ENCODE data around the gene AFAP1. TPM values are rescaled to one million over a fixed set of nuclear protein-coding genes. Genes with fewer than 3 reads are reported as not detected.

The AFAP1 gene
- total and polyA plus RNA-seq, 2 donors (not counting 1 experiment from before 2014, with no cell fraction given), result 0.03 to 0.44 TPM

DNA sequence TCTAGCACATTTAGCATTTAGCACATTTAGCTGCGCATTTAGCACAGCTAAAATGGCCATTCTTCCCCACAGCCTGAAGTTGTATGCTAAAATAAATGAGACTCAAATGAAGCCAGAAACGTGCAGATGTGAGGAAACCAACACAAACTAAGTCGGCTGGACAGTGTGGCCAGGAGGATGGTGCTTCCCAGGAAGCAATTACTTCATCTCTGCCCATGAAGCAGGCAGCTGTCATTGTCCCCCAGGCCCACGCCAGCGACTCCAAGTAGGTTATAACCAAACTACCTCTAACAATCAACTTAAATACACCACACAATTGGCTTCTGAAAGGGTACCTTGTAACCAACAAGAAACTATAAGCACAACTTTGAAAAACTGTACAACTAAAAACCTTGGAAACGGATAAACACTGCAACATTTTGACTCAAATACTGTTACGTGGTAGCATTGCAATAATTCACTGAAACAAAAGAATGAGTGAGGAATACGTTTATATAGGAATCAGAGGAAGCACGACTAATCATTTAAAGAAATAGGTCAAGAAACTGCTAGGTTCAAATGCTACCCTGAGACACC lies 39.2 kb downstream of the AFAP1 start:
- no peaks in the 10 kb centered on the region for H3K79me2 ChIP-seq (ENCODE audit: control insufficient read depth, insufficient read depth, low read length)
- no peak overlapping the region for H3K27ac ChIP-seq (ENCODE audit: low read length in 2 of 2)

DNA sequence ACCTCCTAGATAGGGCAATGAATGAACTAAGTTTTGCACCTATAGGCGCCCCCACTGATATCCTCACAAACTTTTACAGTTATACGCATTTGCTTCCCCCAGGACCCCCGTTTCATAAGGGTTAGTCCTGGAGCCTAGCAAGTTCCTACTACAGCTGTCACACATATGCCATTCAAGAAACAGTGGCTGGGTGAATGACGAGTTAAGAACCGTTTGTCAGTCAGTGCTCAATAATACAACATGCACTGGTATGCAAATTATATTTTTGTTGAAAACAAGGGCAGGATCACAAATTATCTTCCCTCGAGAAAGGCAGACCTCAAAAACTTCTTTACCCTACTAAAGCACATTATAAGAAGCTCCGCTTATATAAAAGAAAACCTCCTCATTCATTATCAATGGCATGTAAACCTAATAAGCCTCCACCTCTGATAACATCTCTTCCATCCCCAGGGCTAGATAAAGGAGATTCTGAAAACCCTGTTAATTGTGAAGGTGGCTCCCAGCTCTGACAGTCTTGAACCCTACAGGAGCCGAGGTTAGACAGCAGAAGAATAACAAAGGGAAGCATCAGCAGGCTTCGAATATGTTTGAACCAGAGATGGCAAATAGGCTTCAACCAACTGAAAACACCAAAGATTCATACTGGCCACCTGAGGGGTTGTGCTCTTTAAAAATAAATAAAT lies 40.3 kb downstream of the AFAP1 start:
- Histone ChIP-seq H3K79me2 (ENCODE audit: control insufficient read depth, insufficient read depth, low read length) (no peaks in the 10 kb centered on the region), H3K4me3 (ENCODE audit: control extremely low read depth in 1 of 5, extremely low read depth in 1 of 5, insufficient read depth in 1 of 5, low read depth in 2 of 5, low read length in 4 of 5) (no peak overlapping the region), H3K4me2 (replicated peaks; ENCODE audit: low read depth, low read length, poor library complexity, severe bottlenecking) (no peak overlapping the region), H3K27me3 (replicated peaks in 1 of 4; ENCODE audit: control extremely low read depth in 1 of 4, control insufficient read depth in 3 of 4, insufficient read depth in 4 of 4, low read length in 3 of 4) (peaks cover 0 to 4% (median 0%) of the 10 kb centered on the region in 4 experiments), H3K9me3 (ENCODE audit: control extremely low read depth in 1 of 3, control insufficient read depth in 2 of 3, insufficient read depth in 1 of 3, low read length in 2 of 3) (no peaks in the 10 kb centered on the region), H2AFZ (ENCODE audit: insufficient read depth, low read depth, low read length, poor library complexity, severe bottlenecking) (no peak overlapping the region), H4K20me1 (ENCODE audit: control insufficient read depth, insufficient read depth, low read length, poor library complexity, severe bottlenecking) (no peaks in the 10 kb centered on the region), H3K4me1 (ENCODE audit: control insufficient read depth in 2 of 2, insufficient read depth in 2 of 2, low read length in 2 of 2) (no peaks in the 10 kb centered on the region), H3K27ac (ENCODE audit: low read length in 2 of 2) (no peak overlapping the region), H3K36me3 (replicated peaks in 1 of 2; ENCODE audit: control extremely low read depth in 1 of 2, control insufficient read depth in 1 of 2, extremely low read depth in 1 of 2, insufficient read depth in 2 of 2, low read length in 1 of 2) (no peaks in the 10 kb centered on the region), H3K9ac (ENCODE audit: low read length) (no peak overlapping the region)
- POLR2A ChIA-PET, result no interaction called here
- intact Hi-C loops (cut with micrococcal nuclease), result no loop called here
- no peak overlapping the region for H3K4me3 Mint-ChIP-seq
- CTCF ChIA-PET, result no interaction called here
- H3K4me1 Mint-ChIP-seq, result no peaks in the 10 kb centered on the region
- H3K27me3 Mint-ChIP-seq, result peaks cover 21% of the 10 kb centered on the region
- TF ChIP-seq, protein P1, sequence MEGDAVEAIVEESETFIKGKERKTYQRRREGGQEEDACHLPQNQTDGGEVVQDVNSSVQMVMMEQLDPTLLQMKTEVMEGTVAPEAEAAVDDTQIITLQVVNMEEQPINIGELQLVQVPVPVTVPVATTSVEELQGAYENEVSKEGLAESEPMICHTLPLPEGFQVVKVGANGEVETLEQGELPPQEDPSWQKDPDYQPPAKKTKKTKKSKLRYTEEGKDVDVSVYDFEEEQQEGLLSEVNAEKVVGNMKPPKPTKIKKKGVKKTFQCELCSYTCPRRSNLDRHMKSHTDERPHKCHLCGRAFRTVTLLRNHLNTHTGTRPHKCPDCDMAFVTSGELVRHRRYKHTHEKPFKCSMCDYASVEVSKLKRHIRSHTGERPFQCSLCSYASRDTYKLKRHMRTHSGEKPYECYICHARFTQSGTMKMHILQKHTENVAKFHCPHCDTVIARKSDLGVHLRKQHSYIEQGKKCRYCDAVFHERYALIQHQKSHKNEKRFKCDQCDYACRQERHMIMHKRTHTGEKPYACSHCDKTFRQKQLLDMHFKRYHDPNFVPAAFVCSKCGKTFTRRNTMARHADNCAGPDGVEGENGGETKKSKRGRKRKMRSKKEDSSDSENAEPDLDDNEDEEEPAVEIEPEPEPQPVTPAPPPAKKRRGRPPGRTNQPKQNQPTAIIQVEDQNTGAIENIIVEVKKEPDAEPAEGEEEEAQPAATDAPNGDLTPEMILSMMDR (IDR thresholded peaks at IDR 0.05), result no peak
- no peak for TF ChIP-seq EZH2 (IDR thresholded peaks at IDR 0.05; ENCODE audit: borderline replicate concordance, insufficient read depth, low read depth, low read length, poor library complexity, severe bottlenecking)
- ATAC-seq (ENCODE audit: low read depth) (no peak), DNase-seq (no peak)
- no peaks in the 10 kb centered on the region for H3K9me3 Mint-ChIP-seq (ENCODE audit: insufficient read depth)
- WGBS (ENCODE audit: insufficient coverage), result 40% methylated on average over 2 of the region's 9 CpGs
- H3K27ac Mint-ChIP-seq, result no peak overlapping the region

More for the DNA sequence above, 39.2 kb downstream of the AFAP1 start:
- peaks cover 0 to 4% (median 0%) of the 10 kb centered on the region in 4 experiments for H3K27me3 ChIP-seq (replicated peaks in 1 of 4; ENCODE audit: control extremely low read depth in 1 of 4, control insufficient read depth in 3 of 4, insufficient read depth in 4 of 4, low read length in 3 of 4)
- no peak overlapping the region for H3K4me3 ChIP-seq (ENCODE audit: control extremely low read depth in 1 of 5, extremely low read depth in 1 of 5, insufficient read depth in 1 of 5, low read depth in 2 of 5, low read length in 4 of 5)
- no peak for TF ChIP-seq EZH2 (IDR thresholded peaks at IDR 0.05; ENCODE audit: borderline replicate concordance, insufficient read depth, low read depth, low read length, poor library complexity, severe bottlenecking)
- TF ChIP-seq, protein P1 (IDR thresholded peaks at IDR 0.05), result no peak
- H3K4me1 ChIP-seq (ENCODE audit: control insufficient read depth in 2 of 2, insufficient read depth in 2 of 2, low read length in 2 of 2), result no peaks in the 10 kb centered on the region
- H3K4me1 Mint-ChIP-seq, result no peaks in the 10 kb centered on the region
- no peaks in the 10 kb centered on the region for H3K9me3 ChIP-seq (ENCODE audit: control extremely low read depth in 1 of 3, control insufficient read depth in 2 of 3, insufficient read depth in 1 of 3, low read length in 2 of 3)
- POLR2A ChIA-PET, result no interaction called here
- no peak overlapping the region for H3K9ac ChIP-seq (ENCODE audit: low read length)
- H3K27ac Mint-ChIP-seq, result no peak overlapping the region
- no peak overlapping the region for H2AFZ ChIP-seq (ENCODE audit: insufficient read depth, low read depth, low read length, poor library complexity, severe bottlenecking)
- 67% methylated on average over 7 of the region's 9 CpGs for WGBS (ENCODE audit: insufficient coverage)
- H3K36me3 ChIP-seq (replicated peaks in 1 of 2; ENCODE audit: control extremely low read depth in 1 of 2, control insufficient read depth in 1 of 2, extremely low read depth in 1 of 2, insufficient read depth in 2 of 2, low read length in 1 of 2), result no peaks in the 10 kb centered on the region
- no peak overlapping the region for H3K4me3 Mint-ChIP-seq
- CTCF ChIA-PET, result no interaction called here
- no peaks in the 10 kb centered on the region for H3K9me3 Mint-ChIP-seq (ENCODE audit: insufficient read depth)
- DNase-seq (no peak), ATAC-seq (ENCODE audit: low read depth) (no peak)
- intact Hi-C loops (cut with micrococcal nuclease), result no loop called here
- H4K20me1 ChIP-seq (ENCODE audit: control insufficient read depth, insufficient read depth, low read length, poor library complexity, severe bottlenecking), result no peaks in the 10 kb centered on the region
- H3K27me3 Mint-ChIP-seq, result peaks cover 28% of the 10 kb centered on the region
- no peak overlapping the region for H3K4me2 ChIP-seq (replicated peaks; ENCODE audit: low read depth, low read length, poor library complexity, severe bottlenecking)

Measured in B cell (primary cell).